ENCODE data around the gene PCDHB13. TPM values are rescaled to one million over a fixed set of nuclear protein-coding genes. Genes with fewer than 3 reads are reported as not detected.
"Not testable (repeated sequence)": the region's sequence is repeated elsewhere in the genome, so short reads cannot be mapped to it uniquely, and the experiment has no call there.

PCDHB13 gene
- total RNA-seq, 1 experiment from 2014 or later, result 2.0 TPM

GRCh38 chr5:141201646-141202045, 12.1 kb upstream of the PCDHB13 start:
- DNase-seq (ENCODE audit: low spot score), result not testable (repeated sequence)

GRCh38 chr5:141208478-141208877, 5.2 kb upstream of the PCDHB13 start, which contains the start of gene PCDHB12:
TSS of gene PCDHB12 (plus strand) at chr5:141208719. CDS start at chr5:141208908, 189 bp downstream.
- DNase-seq (ENCODE audit: low spot score), result peak; percentile 47

GRCh38 chr5:141210281-141210680, 3.4 kb upstream of the PCDHB13 start:
- DNase-seq (ENCODE audit: low spot score), result not testable (repeated sequence)

- DNase-seq (ENCODE audit: low spot score), result not testable (repeated sequence)
Observed at GRCh38 chr5:141210849-141211248, 2.9 kb upstream of the PCDHB13 start.

GRCh38 chr5:141214583-141214982, 864 bp downstream of the PCDHB13 start:
- DNase-seq (ENCODE audit: low spot score), result not testable (repeated sequence)

- DNase-seq (ENCODE audit: low spot score), result not testable (repeated sequence)
Observed at GRCh38 chr5:141215504-141215903, 1.8 kb downstream of the PCDHB13 start.

GRCh38 chr5:141216035-141216434, 2.3 kb downstream of the PCDHB13 start:
- not testable (repeated sequence) for DNase-seq (ENCODE audit: low spot score)

GRCh38 chr5:141223112-141223783, 9.5 kb downstream of the PCDHB13 start, which contains the start of gene PCDHB14:
TSS of gene PCDHB14 (plus strand) at chr5:141223343. CDS start at chr5:141223506, 163 bp downstream.
- DNase-seq (ENCODE audit: low spot score), result peak; percentile 62

GRCh38 chr5:141224844-141225243, 11.1 kb downstream of the PCDHB13 start:
- not testable (repeated sequence) for DNase-seq (ENCODE audit: low spot score)

GRCh38 chr5:141225421-141225820, 11.7 kb downstream of the PCDHB13 start:
- DNase-seq (ENCODE audit: low spot score), result not testable (repeated sequence)

- no peak for DNase-seq (ENCODE audit: low spot score)
Observed at GRCh38 chr5:141234109-141234667, 20.5 kb downstream of the PCDHB13 start.

- not testable (repeated sequence) for DNase-seq (ENCODE audit: low spot score)
Observed at GRCh38 chr5:141235922-141236321, 22.2 kb downstream of the PCDHB13 start.

GRCh38 chr5:141236516-141237313, 23.0 kb downstream of the PCDHB13 start:
- no peak for DNase-seq (ENCODE audit: low spot score)

GRCh38 chr5:141241496-141241895, 27.8 kb downstream of the PCDHB13 start:
- no peak for DNase-seq (ENCODE audit: low spot score)

- DNase-seq (ENCODE audit: low spot score), result no peak
Observed at GRCh38 chr5:141245250-141245717, 31.6 kb downstream of the PCDHB13 start, which contains the start of gene PCDHB15. TSS of gene PCDHB15 (plus strand) at chr5:141245395. CDS start at chr5:141245579, 184 bp downstream.

- not testable (repeated sequence) for DNase-seq (ENCODE audit: low spot score)
Observed at GRCh38 chr5:141246971-141247370, 33.3 kb downstream of the PCDHB13 start.

- DNase-seq (ENCODE audit: low spot score), result not testable (repeated sequence)
Observed at GRCh38 chr5:141247434-141247833, 33.7 kb downstream of the PCDHB13 start.

- DNase-seq (ENCODE audit: low spot score), result no peak
Observed at GRCh38 chr5:141250576-141250975, 36.9 kb downstream of the PCDHB13 start.

- no peak for DNase-seq (ENCODE audit: low spot score)
Observed at GRCh38 chr5:141258464-141258863, 44.7 kb downstream of the PCDHB13 start.

GRCh38 chr5:141258948-141259347, 45.2 kb downstream of the PCDHB13 start:
- no peak for DNase-seq (ENCODE audit: low spot score)

GRCh38 chr5:141260458-141261237, 46.9 kb downstream of the PCDHB13 start:
- no peak for DNase-seq (ENCODE audit: low spot score)
